Esophagus muscularis mucosa (tissue), 4 donors: ENCODE measurements around the gene MYL5.

Experiments
- CTCF ChIP-seq, 3 experiments: fragments of 200-600 bp in 2 of 3; fragments of 450-650 bp in 1 of 3; sonication (generic) in 2 of 3; IDR thresholded peaks; one replicate each; pipeline ENCODE4 v1.5.1; 2017 to 2019; ENCODE audit warnings: antibody characterized with exemption in 3 of 3, mild to moderate bottlenecking in 2 of 3, moderate library complexity in 1 of 3
- EP300 ChIP-seq: sonication (generic); formaldehyde crosslinking; IDR thresholded peaks from one replicate; pipeline ENCODE4 v1.6.1; 2017; ENCODE audit warnings: antibody characterized with exemption
- POLR2A ChIP-seq: fragments of 450-650 bp; IDR thresholded peaks from one replicate; pipeline ENCODE4 v1.6.1; 2017; ENCODE audit warnings: antibody characterized with exemption, moderate library complexity, mild to moderate bottlenecking, low read depth

- no peak for TF ChIP-seq CTCF (IDR thresholded peaks at IDR 0.05)
- TF ChIP-seq EP300, result no peak
- no peak for TF ChIP-seq POLR2A
Measured at GRCh38 chr4:680551-680927, 6.2 kb downstream of the MYL5 start.
